Suprapubic skin (tissue), 3 donors: ENCODE measurements around the gene SMIM36.

Source experiments
- POLR2A ChIP-seq, 2 donors: fragments of 450-650 bp; IDR thresholded peaks; one replicate each; pipeline ENCODE4 v1.6.1; 2017; ENCODE audit warnings: antibody characterized with exemption in 2 of 2, mild to moderate bottlenecking in 2 of 2, moderate library complexity in 2 of 2
- TF ChIP-seq, protein P1 (sequence below), 2 donors: fragments of 200-600 bp in 1 of 2; fragments of 450-650 bp in 1 of 2; sonication (generic) in 1 of 2; IDR thresholded peaks; one replicate each; pipeline ENCODE4 v1.5.1; 2016 to 2019; ENCODE audit warnings: antibody characterized with exemption in 2 of 2, mild to moderate bottlenecking in 1 of 2, moderate library complexity in 1 of 2

- no peak for TF ChIP-seq POLR2A (IDR thresholded peaks at IDR 0.05)
- TF ChIP-seq, protein P1, sequence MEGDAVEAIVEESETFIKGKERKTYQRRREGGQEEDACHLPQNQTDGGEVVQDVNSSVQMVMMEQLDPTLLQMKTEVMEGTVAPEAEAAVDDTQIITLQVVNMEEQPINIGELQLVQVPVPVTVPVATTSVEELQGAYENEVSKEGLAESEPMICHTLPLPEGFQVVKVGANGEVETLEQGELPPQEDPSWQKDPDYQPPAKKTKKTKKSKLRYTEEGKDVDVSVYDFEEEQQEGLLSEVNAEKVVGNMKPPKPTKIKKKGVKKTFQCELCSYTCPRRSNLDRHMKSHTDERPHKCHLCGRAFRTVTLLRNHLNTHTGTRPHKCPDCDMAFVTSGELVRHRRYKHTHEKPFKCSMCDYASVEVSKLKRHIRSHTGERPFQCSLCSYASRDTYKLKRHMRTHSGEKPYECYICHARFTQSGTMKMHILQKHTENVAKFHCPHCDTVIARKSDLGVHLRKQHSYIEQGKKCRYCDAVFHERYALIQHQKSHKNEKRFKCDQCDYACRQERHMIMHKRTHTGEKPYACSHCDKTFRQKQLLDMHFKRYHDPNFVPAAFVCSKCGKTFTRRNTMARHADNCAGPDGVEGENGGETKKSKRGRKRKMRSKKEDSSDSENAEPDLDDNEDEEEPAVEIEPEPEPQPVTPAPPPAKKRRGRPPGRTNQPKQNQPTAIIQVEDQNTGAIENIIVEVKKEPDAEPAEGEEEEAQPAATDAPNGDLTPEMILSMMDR (IDR thresholded peaks at IDR 0.05), result no peak
Observed at GRCh38 chr17:55450232-55450825, 60.9 kb downstream of the SMIM36 start.
